Smooth muscle cell (in vitro differentiated cells): Measurements from ENCODE around the gene C16orf89. TPM values are rescaled to one million over a fixed set of nuclear protein-coding genes. Genes with fewer than 3 reads are reported as not detected.
"Not testable (repeated sequence)": the region's sequence is repeated elsewhere in the genome, so short reads cannot be mapped to it uniquely, and the experiment has no call there.

ENCODE experiments used
- DNase-seq: peaks from one replicate; lab custom pipeline; 2025; ENCODE audit not compliant: unreplicated experiment; lab: John Stamatoyannopoulos, UW
- H2AFZ ChIP-seq: fragments of 200-600 bp; sonication (generic); 2 replicates; pipeline ENCODE4 v1.6.0; 2016; ENCODE audit warnings: antibody characterized with exemption, low read depth, mild to moderate bottlenecking
- H3F3A ChIP-seq: fragments of 200-600 bp; sonication (generic); 2 replicates; pipeline ENCODE4 v1.6.0; 2017; ENCODE audit warnings: antibody characterized with exemption, low read depth
- H3K27ac ChIP-seq: fragments of 200-600 bp; sonication (generic); 2 replicates; pipeline ENCODE4 v1.5.1; 2016; ENCODE audit warnings: low read depth, mild to moderate bottlenecking
- H3K27me3 ChIP-seq: fragments of 200-600 bp; sonication (generic); 2 replicates; pipeline ENCODE4 v1.6.1; 2016; ENCODE audit warnings: low read depth, mild to moderate bottlenecking
- H3K36me3 ChIP-seq: fragments of 200-600 bp; sonication (generic); 2 replicates; pipeline ENCODE4 v1.5.1; 2016; ENCODE audit warnings: low read depth
- H3K4me1 ChIP-seq: fragments of 200-600 bp; sonication (generic); 2 replicates; pipeline ENCODE4 v1.5.1; 2016; ENCODE audit warnings: low read depth
- H3K4me2 ChIP-seq: fragments of 200-600 bp; sonication (generic); 2 replicates; pipeline ENCODE4 v1.6.0; 2016; ENCODE audit warnings: mild to moderate bottlenecking
- H3K4me3 ChIP-seq: fragments of 200-600 bp; sonication (generic); 2 replicates; pipeline ENCODE4 v1.5.1; 2016; ENCODE audit warnings: mild to moderate bottlenecking
- H3K79me2 ChIP-seq: fragments of 200-600 bp; sonication (generic); 2 replicates; pipeline ENCODE4 v1.6.0; 2016; ENCODE audit warnings: low read depth, mild to moderate bottlenecking
- H3K9ac ChIP-seq: fragments of 200-600 bp; sonication (generic); 2 replicates; pipeline ENCODE4 v1.6.0; 2016; ENCODE audit warnings: low read depth
- H3K9me3 ChIP-seq: fragments of 200-600 bp; sonication (generic); replicated peaks from 2 replicates; pipeline ENCODE4 v1.5.1; 2016; ENCODE audit warnings: low read depth
- H4K20me1 ChIP-seq: fragments of 200-600 bp; sonication (generic); 2 replicates; pipeline ENCODE4 v1.6.0; 2016; ENCODE audit warnings: low read depth
- CTCF ChIP-seq: fragments of 200-600 bp; sonication (generic); IDR thresholded peaks from 2 replicates; pipeline ENCODE4 v1.5.1; 2017; ENCODE audit warnings: borderline replicate concordance, mild to moderate bottlenecking, antibody characterized with exemption; ENCODE audit not compliant: insufficient read depth, poor library complexity, severe bottlenecking
- WGBS: methylation state at CpG from one replicate; pipeline ENCODE4 v1.1.7; 2016; ENCODE audit warnings: low lambda C conversion rate; 5-methylcytosine and 5-hydroxymethylcytosine counted together
- polyA plus RNA-seq: library from polyadenylated mRNA; unstranded; fragments of >200 nt; fragmentation: Nextera tagmentation; extraction: Ambion mirVana; gene quantifications from 2 replicates; pipeline ENCODE4 v1.2.1, GENCODE V29; 2016
- total RNA-seq: library from RNA; depleted of rRNA; stranded (reverse); fragments of >200 nt; gene quantifications from 2 replicates; pipeline ENCODE4 v1.2.3, GENCODE V29; 2014

C16orf89 gene
- total RNA-seq (not detected in 2 replicates), polyA plus RNA-seq (not detected in 2 replicates)

- H3K27me3 ChIP-seq = no peaks in the 10 kb centered on the region
- H3F3A ChIP-seq = no peaks in the 10 kb centered on the region
- no peak for TF ChIP-seq CTCF
- H2AFZ ChIP-seq = no peak within 1 kb of the TSS
- no peaks in the 10 kb centered on the region for H3K79me2 ChIP-seq
- H3K4me2 ChIP-seq = no peak within 1 kb of the TSS
- no peaks in the 10 kb centered on the region for H3K4me1 ChIP-seq
- no peaks in the 10 kb centered on the region for H3K36me3 ChIP-seq
- no peak for DNase-seq
- no peak within 1 kb of the TSS for H3K27ac ChIP-seq
- H3K4me3 ChIP-seq = no peak within 1 kb of the TSS
- H4K20me1 ChIP-seq = no peaks in the 10 kb centered on the region
- no peak within 1 kb of the TSS for H3K9ac ChIP-seq
- no peaks in the 10 kb centered on the region for H3K9me3 ChIP-seq
- 84% methylated on average over 10 of the region's 10 CpGs for WGBS
These were observed at the start of gene C16orf89 for GRCh38 chr16:5065813-5066212. TSS of gene C16orf89 (minus strand) at chr16:5065956. CDS start at chr16:5065908, 48 bp downstream.

GRCh38 chr16:5110933-5111332, 45.2 kb upstream of the C16orf89 start:
- WGBS = 87% methylated on average over 10 of the region's 10 CpGs

GRCh38 chr16:5108505-5109158, 42.9 kb upstream of the C16orf89 start:
- DNase-seq = no peak
- WGBS = 95% methylated on average over 22 of the region's 27 CpGs
- Histone ChIP-seq H3K27ac (no peak overlapping the region), H3K4me3 (no peak overlapping the region), H3K27me3 (no peaks in the 10 kb centered on the region), H3K9ac (no peak overlapping the region), H3K79me2 (no peaks in the 10 kb centered on the region), H3F3A (no peaks in the 10 kb centered on the region), H3K9me3 (no peaks in the 10 kb centered on the region), H2AFZ (no peak overlapping the region), H3K36me3 (no peaks in the 10 kb centered on the region), H3K4me2 (no peak overlapping the region), H4K20me1 (no peaks in the 10 kb centered on the region), H3K4me1 (no peaks in the 10 kb centered on the region)
- TF ChIP-seq CTCF = no peak

More at GRCh38 chr16:5110933-5111332, 45.2 kb upstream of the C16orf89 start:
- not testable (repeated sequence) for H3K36me3 ChIP-seq, H3F3A ChIP-seq, H3K27me3 ChIP-seq, H3K4me1 ChIP-seq, H2AFZ ChIP-seq, H3K9me3 ChIP-seq, H4K20me1 ChIP-seq, H3K4me3 ChIP-seq, H3K4me2 ChIP-seq, H3K27ac ChIP-seq, DNase-seq, H3K9ac ChIP-seq, H3K79me2 ChIP-seq

GRCh38 chr16:5105039-5105438, 39.3 kb upstream of the C16orf89 start:
- not testable (repeated sequence) for H3K4me3 ChIP-seq, H3K4me2 ChIP-seq, H3K27me3 ChIP-seq, H2AFZ ChIP-seq, H3K36me3 ChIP-seq, H4K20me1 ChIP-seq, H3F3A ChIP-seq, H3K27ac ChIP-seq, H3K9ac ChIP-seq, H3K9me3 ChIP-seq, DNase-seq, H3K4me1 ChIP-seq, H3K79me2 ChIP-seq
- WGBS = 67% methylated on average over 5 of the region's 5 CpGs

- H3K4me3 ChIP-seq, H3K27ac ChIP-seq, H4K20me1 ChIP-seq, H3K9me3 ChIP-seq, H3K9ac ChIP-seq, H3K79me2 ChIP-seq, H3K4me2 ChIP-seq, H3K4me1 ChIP-seq, DNase-seq, H3K27me3 ChIP-seq, H2AFZ ChIP-seq, H3K36me3 ChIP-seq, H3F3A ChIP-seq: not testable (repeated sequence)
- 90% methylated on average over 12 of the region's 12 CpGs for WGBS
These were observed 37.7 kb upstream of the C16orf89 start for GRCh38 chr16:5103296-5104032.

GRCh38 chr16:5099174-5099573, 33.4 kb upstream of the C16orf89 start:
- peak overlapping the region; percentile 58 for H3K4me3 ChIP-seq
- H3K9me3 ChIP-seq, H2AFZ ChIP-seq, H3K36me3 ChIP-seq, H4K20me1 ChIP-seq, H3F3A ChIP-seq, H3K79me2 ChIP-seq, H3K27ac ChIP-seq, H3K9ac ChIP-seq, DNase-seq, H3K4me1 ChIP-seq, H3K27me3 ChIP-seq: not testable (repeated sequence)
- 1% methylated on average over 4 of the region's 4 CpGs for WGBS
- H3K4me2 ChIP-seq = peak overlapping the region; percentile 88
